ENCODE data around the gene ROPN1B.
"Not testable (repeated sequence)": the region's sequence is repeated elsewhere in the genome, so short reads cannot be mapped to it uniquely, and the experiment has no call there.

Gene ROPN1B

GRCh38 chr3:125984951-125985350 lies 16.0 kb downstream of the ROPN1B start:
- H3K4me3 ChIP-seq (ENCODE audit: low read length); DNase-seq (ENCODE audit: low read depth): not testable (repeated sequence)

- no peak for TF ChIP-seq CTCF (conservative IDR thresholded peaks at IDR 0.05; ENCODE audit: low read length)
These were observed 21.4 kb downstream of the ROPN1B start for GRCh38 chr3:125990253-125990970.

DNA sequence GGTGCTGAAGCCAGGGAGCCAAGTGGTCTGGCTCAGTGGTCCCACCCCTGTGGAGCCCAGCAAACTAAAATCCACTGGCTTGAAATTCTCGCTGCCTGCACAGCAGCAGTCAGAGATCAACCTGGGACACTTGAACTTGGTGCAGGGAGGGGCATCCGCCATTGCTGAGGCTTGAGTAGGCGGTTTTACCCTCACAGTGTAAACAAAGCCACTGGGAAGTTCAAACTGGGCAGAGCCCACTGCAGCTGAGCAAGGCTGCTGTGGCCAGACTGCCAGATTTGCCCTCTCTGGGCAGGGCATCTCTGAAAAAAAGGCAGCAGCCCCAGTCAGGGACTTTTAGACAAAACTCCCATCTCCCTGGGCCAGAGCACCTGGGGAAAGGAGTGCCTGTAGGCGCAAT lies 27.8 kb downstream of the ROPN1B start:
- H3K4me3 ChIP-seq (ENCODE audit: low read length); DNase-seq (ENCODE audit: low read depth): not testable (repeated sequence)

More at GRCh38 chr3:125990253-125990970, 21.4 kb downstream of the ROPN1B start:
- DNase-seq (ENCODE audit: low read depth), result peak; percentile 79
- H3K4me3 ChIP-seq (ENCODE audit: low read length), result peak overlapping the region; percentile 68

- DNase-seq (ENCODE audit: low read depth), result no peak
- no peak overlapping the region for H3K4me3 ChIP-seq (ENCODE audit: low read length)
- TF ChIP-seq CTCF (conservative IDR thresholded peaks at IDR 0.05; ENCODE audit: low read length), result no peak
These were observed 33.2 kb downstream of the ROPN1B start for GRCh38 chr3:126002189-126002588.

DNA sequence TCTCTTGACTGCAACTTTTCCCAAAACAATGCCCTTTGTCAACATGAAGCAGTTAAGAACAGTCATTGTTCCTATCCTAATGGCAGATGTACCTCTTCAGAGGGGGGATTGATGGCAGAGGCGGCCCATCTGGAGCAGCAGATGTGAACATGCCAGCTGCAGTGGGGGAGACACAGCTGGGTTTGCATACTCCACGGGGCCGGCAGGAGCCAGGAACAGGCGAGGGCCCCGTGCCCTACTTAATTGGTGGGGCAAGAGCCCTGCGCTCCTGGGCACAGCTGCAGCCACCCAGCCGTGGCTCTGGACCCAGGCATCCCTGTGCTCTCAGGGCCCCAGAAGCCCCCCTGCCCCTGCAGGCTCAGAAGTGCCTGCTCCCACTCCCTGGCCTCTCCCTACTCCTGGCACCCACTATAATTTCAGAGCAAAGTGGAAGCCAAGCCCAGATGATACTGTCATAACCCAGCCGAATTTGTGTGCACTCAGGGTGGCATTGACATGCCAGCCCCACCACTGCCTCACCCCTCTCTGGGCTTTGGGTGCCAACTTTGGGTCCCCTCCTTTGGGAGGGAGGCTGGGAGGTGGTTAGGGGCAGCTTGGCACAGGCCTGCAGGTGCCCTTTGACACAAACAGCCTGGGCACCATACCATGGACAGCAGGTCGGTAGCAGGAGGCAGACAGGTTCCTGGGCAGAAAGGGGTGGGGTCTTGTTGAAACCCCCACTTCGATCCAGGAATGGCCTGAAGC lies 34.6 kb downstream of the ROPN1B start:
- DNase-seq (ENCODE audit: low read depth), result no peak
- no peak overlapping the region for H3K4me3 ChIP-seq (ENCODE audit: low read length)
- TF ChIP-seq CTCF (conservative IDR thresholded peaks at IDR 0.05; ENCODE audit: low read length), result no peak

DNA sequence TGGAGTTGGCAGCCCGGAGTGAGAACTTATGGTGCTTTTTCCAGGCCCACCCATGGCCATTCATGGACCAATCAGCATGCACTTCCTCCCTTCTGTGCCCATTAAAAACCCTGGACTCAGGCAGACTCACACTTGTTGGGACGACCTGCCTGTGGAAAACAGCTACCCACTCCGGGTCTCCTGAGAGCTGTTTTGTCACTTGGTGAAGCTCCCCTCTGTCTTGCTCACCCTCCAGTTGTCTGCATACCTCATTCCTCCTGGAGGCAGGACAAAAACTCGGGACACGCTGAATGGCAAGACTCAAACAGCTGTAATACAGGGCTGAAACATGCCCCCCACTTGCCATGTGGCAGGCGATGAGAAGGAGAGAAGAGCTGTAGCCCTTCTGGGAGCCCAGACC lies 35.2 kb downstream of the ROPN1B start:
- H3K4me3 ChIP-seq (ENCODE audit: low read length), result no peak overlapping the region
- no peak for TF ChIP-seq CTCF (conservative IDR thresholded peaks at IDR 0.05; ENCODE audit: low read length)
- no peak for DNase-seq (ENCODE audit: low read depth)

DNA sequence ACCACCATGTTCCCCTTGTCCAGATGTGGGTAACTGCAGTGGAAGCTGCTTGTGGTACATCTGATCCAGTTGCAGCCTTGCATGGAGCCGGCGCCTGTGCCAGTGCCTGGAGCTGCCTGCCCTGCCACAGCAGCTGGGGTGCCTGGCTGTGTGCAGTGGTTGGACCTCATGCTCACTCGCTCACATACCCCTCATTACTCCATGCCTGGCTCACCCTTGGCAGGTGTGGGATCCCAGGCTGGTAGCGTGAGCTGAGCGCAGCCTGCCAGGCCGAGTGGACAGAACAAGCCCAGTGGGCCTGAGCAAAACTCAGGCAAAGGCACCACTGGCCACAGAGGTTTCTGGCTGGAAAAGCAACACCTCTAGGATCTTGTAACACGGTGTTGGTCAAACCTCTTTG lies 35.7 kb downstream of the ROPN1B start:
- no peak for DNase-seq (ENCODE audit: low read depth)
- no peak overlapping the region for H3K4me3 ChIP-seq (ENCODE audit: low read length)
- no peak for TF ChIP-seq CTCF (conservative IDR thresholded peaks at IDR 0.05; ENCODE audit: low read length)

GRCh38 chr3:126005951-126006350 lies 37.0 kb downstream of the ROPN1B start:
- H3K4me3 ChIP-seq (ENCODE audit: low read length), result no peak overlapping the region
- DNase-seq (ENCODE audit: low read depth), result peak; percentile 61
- TF ChIP-seq CTCF (conservative IDR thresholded peaks at IDR 0.05; ENCODE audit: low read length), result no peak
